HG02943 (cell line): ENCODE data around the gene KNOP1.
"Not testable (repeated sequence)": the region's sequence is repeated elsewhere in the genome, so short reads cannot be mapped to it uniquely, and the experiment has no call there.

Experiments used
- ATAC-seq: cut with Tn5 transposase; IDR thresholded peaks from one replicate; pipeline ENCODE4 v1.9.1; 2021; ENCODE audit warnings: mild to moderate bottlenecking, low read depth, moderate library complexity; ENCODE audit not compliant: unreplicated experiment

The KNOP1 gene

DNA sequence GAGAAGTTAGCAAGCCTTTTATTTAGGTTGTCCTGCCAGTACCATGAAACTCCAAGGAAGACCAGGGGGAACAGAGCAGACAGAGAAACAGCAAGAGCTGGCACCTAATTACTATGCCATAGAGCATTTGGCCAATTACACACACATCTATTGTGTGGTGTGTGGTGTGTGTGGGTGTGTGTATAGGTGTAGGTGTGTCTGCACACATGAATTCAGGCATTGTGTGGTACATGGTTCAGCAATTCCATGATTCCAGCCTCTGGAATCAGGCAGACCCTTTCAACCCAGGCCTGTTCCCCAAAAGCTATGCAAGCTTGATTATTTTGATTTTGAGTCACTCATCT lies 25.8 kb upstream of the KNOP1 start:
- no peak for ATAC-seq

- no peak for ATAC-seq
Observed at GRCh38 chr16:19741354-19741753, 23.3 kb upstream of the KNOP1 start.

GRCh38 chr16:19737306-19738038 lies 19.4 kb upstream of the KNOP1 start:
- ATAC-seq, result no peak

GRCh38 chr16:19735074-19735867 lies 17.2 kb upstream of the KNOP1 start:
- ATAC-seq, result no peak

GRCh38 chr16:19733551-19733950 lies 15.5 kb upstream of the KNOP1 start:
- no peak for ATAC-seq

- ATAC-seq, result no peak
Observed at GRCh38 chr16:19728636-19728965, 10.6 kb upstream of the KNOP1 start.

GRCh38 chr16:19722981-19723380 lies 5.0 kb upstream of the KNOP1 start:
- ATAC-seq, result no peak

DNA sequence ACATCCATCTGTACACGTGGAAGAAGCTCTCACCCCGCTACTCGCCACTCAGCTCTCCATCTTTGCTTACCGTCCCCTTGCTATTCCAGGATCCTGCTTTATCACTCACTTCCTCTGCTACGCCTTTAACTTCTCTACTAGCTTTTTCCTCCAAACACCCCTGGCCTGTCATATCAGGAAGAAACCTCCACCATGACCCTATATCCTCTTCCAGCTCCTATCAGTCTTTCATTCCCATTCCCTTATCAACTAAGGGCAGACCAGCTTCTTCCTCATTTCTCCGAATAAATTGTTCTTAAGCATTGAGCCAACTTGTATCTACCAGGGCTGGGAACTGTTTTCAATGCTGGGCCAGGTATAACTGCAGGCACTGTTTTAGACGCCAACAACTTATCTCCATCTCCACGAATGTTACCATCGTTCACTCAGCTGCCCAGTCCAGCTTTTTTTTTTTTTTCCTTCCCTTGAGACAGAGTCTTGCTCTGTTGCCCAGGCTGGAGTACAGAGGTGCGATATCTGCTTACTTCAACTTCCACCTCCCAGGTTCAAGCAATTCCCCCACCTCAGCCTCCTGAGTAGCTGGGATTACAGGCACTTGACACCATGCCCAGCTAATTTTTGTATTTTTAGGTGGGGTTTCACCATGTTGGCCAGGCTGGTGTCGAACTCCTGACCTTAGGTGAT lies 4.4 kb upstream of the KNOP1 start:
- ATAC-seq, result no peak

GRCh38 chr16:19718624-19718965 lies 568 bp upstream of the KNOP1 start:
- ATAC-seq, result no peak

DNA sequence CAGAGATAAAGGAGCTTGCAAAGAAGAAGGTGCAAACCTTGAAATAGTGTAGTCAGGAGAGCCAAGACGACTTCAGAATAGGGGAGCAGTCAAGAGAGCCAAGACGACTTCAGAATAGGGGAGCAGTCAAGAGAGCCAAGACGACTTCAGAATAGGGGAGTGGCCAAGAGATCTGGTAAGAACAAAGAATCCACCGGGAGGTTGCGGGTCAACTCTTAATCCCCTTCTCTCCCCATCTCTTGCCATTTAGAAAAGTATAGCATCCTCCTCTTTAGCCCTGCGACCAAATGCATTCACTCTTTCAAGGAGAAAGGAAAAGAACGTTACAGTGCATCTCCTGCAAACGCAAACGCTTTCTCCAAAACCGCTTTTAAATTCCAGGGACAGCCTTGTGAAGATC lies 713 bp downstream of the KNOP1 start:
- no peak for ATAC-seq

- ATAC-seq, result not testable (repeated sequence)
Observed at GRCh38 chr16:19716728-19717127, 1.3 kb downstream of the KNOP1 start.

- ATAC-seq, result no peak
Observed at GRCh38 chr16:19716183-19716582, 1.8 kb downstream of the KNOP1 start.

- ATAC-seq, result no peak
Observed at GRCh38 chr16:19715566-19715965, 2.5 kb downstream of the KNOP1 start.

DNA sequence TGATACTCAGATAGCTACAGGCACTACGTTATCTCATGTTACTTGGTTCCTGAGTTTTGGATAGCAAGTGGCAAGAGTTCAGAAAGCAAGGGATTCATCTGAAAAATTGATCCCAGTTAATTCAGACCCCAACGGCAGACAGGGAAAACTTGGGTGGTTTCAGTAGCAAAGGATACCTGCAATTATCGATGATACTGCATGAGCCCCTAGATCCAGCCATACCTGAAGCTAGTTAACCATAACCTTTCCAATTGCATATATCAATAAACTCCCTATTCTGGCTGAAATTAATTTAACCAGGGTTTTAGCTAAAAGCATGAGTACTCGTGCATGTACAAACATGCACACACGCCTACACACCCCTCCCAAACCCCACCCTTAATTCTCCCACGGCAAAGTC lies 4.3 kb downstream of the KNOP1 start:
- no peak for ATAC-seq

DNA sequence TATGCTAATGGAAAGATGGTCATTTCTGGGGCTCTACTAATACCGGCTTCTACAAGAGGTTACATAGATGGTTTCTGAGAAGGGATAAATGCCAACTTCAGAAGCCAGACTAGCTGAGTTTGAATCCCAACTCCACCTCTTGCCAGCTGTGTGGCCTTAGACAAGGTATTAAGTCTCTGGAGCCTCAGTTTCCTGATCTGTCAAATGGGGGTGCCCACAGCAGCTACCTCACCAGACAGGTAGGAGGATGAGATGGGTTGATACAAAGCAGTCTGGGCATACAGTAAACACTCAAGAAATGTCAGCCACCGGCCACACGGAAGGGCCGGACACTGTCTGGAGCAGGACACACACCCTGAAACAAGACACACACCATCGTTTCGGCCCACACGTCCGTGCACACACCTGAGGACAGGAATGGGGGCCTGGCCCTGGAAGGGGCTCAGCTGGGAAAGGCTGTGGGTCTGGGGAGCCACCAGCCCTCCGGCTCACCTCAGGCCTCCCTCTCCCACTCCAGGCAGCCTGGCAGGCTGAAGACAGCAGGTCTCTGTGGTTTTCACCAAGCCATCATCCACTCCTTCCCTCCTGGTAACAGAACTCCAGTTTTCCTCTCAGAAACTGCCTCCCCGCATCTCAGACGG lies 5.5 kb downstream of the KNOP1 start:
- no peak for ATAC-seq

- no peak for ATAC-seq
Observed at GRCh38 chr16:19711643-19712042, 6.4 kb downstream of the KNOP1 start.

GRCh38 chr16:19710991-19711545 lies 7.0 kb downstream of the KNOP1 start:
- no peak for ATAC-seq

DNA sequence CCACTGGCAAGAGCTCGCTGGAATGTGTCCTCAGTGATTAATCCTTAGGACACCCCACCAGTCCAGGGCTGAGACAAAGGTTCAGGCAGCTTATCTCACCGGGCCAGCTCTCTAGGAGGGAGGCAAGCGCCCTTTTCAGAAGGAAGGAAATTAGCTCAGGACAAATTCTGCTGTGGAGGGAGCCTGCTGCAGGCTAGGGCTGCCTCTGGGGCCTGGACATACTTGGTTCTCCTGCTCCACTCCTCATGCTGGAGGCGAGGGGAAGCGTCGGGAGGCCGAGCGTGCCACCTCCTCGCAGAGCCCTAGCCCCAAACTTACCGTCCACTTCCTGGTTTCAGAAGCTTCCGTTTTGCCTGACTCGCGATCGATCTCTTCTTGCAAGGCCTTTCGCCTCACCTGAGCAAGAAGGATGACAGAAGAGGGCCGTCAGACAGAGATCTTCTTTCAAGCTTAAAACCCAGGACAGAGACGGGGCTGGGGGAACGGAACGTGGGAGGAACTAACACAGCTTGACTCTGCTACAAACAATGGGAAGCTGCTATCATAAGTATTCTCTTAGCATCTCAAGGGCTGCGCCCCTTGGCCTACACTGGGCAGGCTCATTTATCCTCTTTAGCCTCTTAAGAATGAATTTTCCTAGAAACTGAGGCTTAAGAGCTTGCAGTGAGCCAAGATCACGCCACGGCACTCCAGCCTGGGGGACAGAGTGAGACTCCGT lies 7.7 kb downstream of the KNOP1 start:
- ATAC-seq, result no peak

GRCh38 chr16:19709381-19710136 lies 8.5 kb downstream of the KNOP1 start:
- ATAC-seq, result no peak
